ENCODE data around the gene FRMD5. TPM values are rescaled to one million over a fixed set of nuclear protein-coding genes. Genes with fewer than 3 reads are reported as not detected.

FRMD5 gene
- total and polyA plus RNA-seq, 2 experiments from 2014 or later, result 0.51 to 3.8 TPM

DNA sequence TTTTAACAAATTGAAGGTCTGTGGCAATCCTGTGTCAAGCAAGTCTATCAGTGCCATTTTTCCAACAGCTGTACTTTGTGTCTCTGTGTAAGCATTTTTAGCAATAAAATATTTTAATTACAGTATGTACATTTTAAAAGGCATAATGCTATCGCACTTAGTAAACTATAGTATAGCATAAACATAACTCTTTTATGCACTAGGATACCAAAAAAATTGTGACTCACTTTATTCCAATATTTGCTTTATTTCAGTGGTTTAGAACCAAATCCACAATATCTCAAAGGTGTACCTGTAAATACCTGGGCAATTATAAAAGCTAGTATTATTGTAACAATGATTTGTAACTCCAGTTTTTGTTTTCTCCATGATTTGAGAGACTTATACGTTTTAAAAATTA lies 46.5 kb downstream of the FRMD5 start:
- Histone ChIP-seq H3K4me1 (ENCODE audit: insufficient read depth) (no peaks in the 10 kb centered on the region), H3K9me2 (replicated peaks; ENCODE audit: insufficient read depth) (no peaks in the 10 kb centered on the region), H3K4me2 (no peak overlapping the region), H3K27me3 (no peaks in the 10 kb centered on the region), H4K20me1 (ENCODE audit: insufficient read depth, poor library complexity, severe bottlenecking) (no peaks in the 10 kb centered on the region), H3K4me3 (no peak overlapping the region), H3K79me2 (no peaks in the 10 kb centered on the region), H3K27ac (no peak overlapping the region), H3K9me3 (ENCODE audit: low read depth) (no peaks in the 10 kb centered on the region), H3K36me3 (replicated peaks; ENCODE audit: insufficient read depth, low read depth) (no peaks in the 10 kb centered on the region), H2AFZ (no peak overlapping the region)
- DNase-seq (ENCODE audit: low spot score), result no peak
- WGBS (ENCODE audit: low lambda C conversion rate, missing lambda C conversion rate), result 76% methylated on average over 2 of the region's 2 CpGs
- TF ChIP-seq, protein P1, sequence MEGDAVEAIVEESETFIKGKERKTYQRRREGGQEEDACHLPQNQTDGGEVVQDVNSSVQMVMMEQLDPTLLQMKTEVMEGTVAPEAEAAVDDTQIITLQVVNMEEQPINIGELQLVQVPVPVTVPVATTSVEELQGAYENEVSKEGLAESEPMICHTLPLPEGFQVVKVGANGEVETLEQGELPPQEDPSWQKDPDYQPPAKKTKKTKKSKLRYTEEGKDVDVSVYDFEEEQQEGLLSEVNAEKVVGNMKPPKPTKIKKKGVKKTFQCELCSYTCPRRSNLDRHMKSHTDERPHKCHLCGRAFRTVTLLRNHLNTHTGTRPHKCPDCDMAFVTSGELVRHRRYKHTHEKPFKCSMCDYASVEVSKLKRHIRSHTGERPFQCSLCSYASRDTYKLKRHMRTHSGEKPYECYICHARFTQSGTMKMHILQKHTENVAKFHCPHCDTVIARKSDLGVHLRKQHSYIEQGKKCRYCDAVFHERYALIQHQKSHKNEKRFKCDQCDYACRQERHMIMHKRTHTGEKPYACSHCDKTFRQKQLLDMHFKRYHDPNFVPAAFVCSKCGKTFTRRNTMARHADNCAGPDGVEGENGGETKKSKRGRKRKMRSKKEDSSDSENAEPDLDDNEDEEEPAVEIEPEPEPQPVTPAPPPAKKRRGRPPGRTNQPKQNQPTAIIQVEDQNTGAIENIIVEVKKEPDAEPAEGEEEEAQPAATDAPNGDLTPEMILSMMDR (IDR thresholded peaks at IDR 0.05; ENCODE audit: poor library complexity), result no peak
- TF ChIP-seq EZH2phosphoT487 (IDR thresholded peaks at IDR 0.05; ENCODE audit: low read depth, severe bottlenecking, unreplicated experiment) (no peak), EZH2 (IDR thresholded peaks at IDR 0.05; ENCODE audit: borderline replicate concordance) (no peak)

GRCh38 chr15:44147636-44148035 lies 47.4 kb downstream of the FRMD5 start:
- Histone ChIP-seq H3K9me3 (ENCODE audit: low read depth) (no peaks in the 10 kb centered on the region), H3K4me3 (no peak overlapping the region), H3K4me2 (no peak overlapping the region), H4K20me1 (ENCODE audit: insufficient read depth, poor library complexity, severe bottlenecking) (no peaks in the 10 kb centered on the region), H3K79me2 (no peaks in the 10 kb centered on the region), H3K4me1 (ENCODE audit: insufficient read depth) (no peaks in the 10 kb centered on the region), H3K27ac (no peak overlapping the region), H2AFZ (no peak overlapping the region), H3K36me3 (replicated peaks; ENCODE audit: insufficient read depth, low read depth) (no peaks in the 10 kb centered on the region), H3K9me2 (replicated peaks; ENCODE audit: insufficient read depth) (no peaks in the 10 kb centered on the region), H3K27me3 (no peaks in the 10 kb centered on the region)
- DNase-seq (ENCODE audit: low spot score), result no peak
- TF ChIP-seq EZH2phosphoT487 (IDR thresholded peaks at IDR 0.05; ENCODE audit: low read depth, severe bottlenecking, unreplicated experiment) (no peak), EZH2 (IDR thresholded peaks at IDR 0.05; ENCODE audit: borderline replicate concordance) (no peak)
- TF ChIP-seq, protein P1 (IDR thresholded peaks at IDR 0.05; ENCODE audit: poor library complexity), result no peak

GRCh38 chr15:44145495-44145894 lies 49.6 kb downstream of the FRMD5 start:
- no peaks in the 10 kb centered on the region for H4K20me1 ChIP-seq (ENCODE audit: insufficient read depth, poor library complexity, severe bottlenecking)
- H3K9me2 ChIP-seq (replicated peaks; ENCODE audit: insufficient read depth), result no peaks in the 10 kb centered on the region
- no peak for DNase-seq (ENCODE audit: low spot score)
- no peaks in the 10 kb centered on the region for H3K27me3 ChIP-seq
- no peak overlapping the region for H3K4me2 ChIP-seq
- no peak for TF ChIP-seq EZH2phosphoT487 (IDR thresholded peaks at IDR 0.05; ENCODE audit: low read depth, severe bottlenecking, unreplicated experiment)
- TF ChIP-seq, protein P1 (IDR thresholded peaks at IDR 0.05; ENCODE audit: poor library complexity), result no peak
- TF ChIP-seq EZH2 (IDR thresholded peaks at IDR 0.05; ENCODE audit: borderline replicate concordance), result no peak
- no peaks in the 10 kb centered on the region for H3K79me2 ChIP-seq
- no peak overlapping the region for H3K27ac ChIP-seq
- 81% methylated on average over 3 of the region's 3 CpGs for WGBS (ENCODE audit: low lambda C conversion rate, missing lambda C conversion rate)
- H2AFZ ChIP-seq, result no peak overlapping the region
- H3K36me3 ChIP-seq (replicated peaks; ENCODE audit: insufficient read depth, low read depth), result no peaks in the 10 kb centered on the region
- H3K4me1 ChIP-seq (ENCODE audit: insufficient read depth), result no peaks in the 10 kb centered on the region
- H3K9me3 ChIP-seq (ENCODE audit: low read depth), result no peaks in the 10 kb centered on the region
- H3K4me3 ChIP-seq, result no peak overlapping the region

DNA sequence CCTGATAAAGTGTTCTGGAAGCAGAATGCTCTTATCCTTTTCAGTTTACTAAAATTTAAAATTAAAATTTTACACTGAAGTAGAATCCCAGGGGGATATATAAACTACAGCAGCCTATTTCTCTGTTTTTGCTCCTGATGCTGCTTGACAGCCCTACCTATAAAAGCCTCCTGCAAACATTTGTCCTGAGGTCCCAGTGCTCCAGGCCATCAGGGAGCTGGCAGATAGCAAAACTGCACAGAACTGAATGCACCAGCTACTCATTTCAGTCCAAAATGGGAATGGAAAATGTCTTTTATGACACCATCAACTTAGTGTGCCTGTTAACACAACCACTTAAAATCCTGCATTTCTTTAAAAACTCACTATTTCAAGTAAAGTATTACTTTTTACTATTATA lies 50.1 kb downstream of the FRMD5 start:
- H3K27me3 ChIP-seq, result no peaks in the 10 kb centered on the region
- H3K4me2 ChIP-seq, result no peak overlapping the region
- no peaks in the 10 kb centered on the region for H3K36me3 ChIP-seq (replicated peaks; ENCODE audit: insufficient read depth, low read depth)
- no peak overlapping the region for H3K4me3 ChIP-seq
- H3K9me3 ChIP-seq (ENCODE audit: low read depth), result no peaks in the 10 kb centered on the region
- H4K20me1 ChIP-seq (ENCODE audit: insufficient read depth, poor library complexity, severe bottlenecking), result no peaks in the 10 kb centered on the region
- H3K27ac ChIP-seq, result no peak overlapping the region
- no peak overlapping the region for H2AFZ ChIP-seq
- DNase-seq (ENCODE audit: low spot score), result no peak
- H3K79me2 ChIP-seq, result no peaks in the 10 kb centered on the region
- TF ChIP-seq EZH2 (IDR thresholded peaks at IDR 0.05; ENCODE audit: borderline replicate concordance) (no peak), EZH2phosphoT487 (IDR thresholded peaks at IDR 0.05; ENCODE audit: low read depth, severe bottlenecking, unreplicated experiment) (no peak)
- TF ChIP-seq, protein P1 (IDR thresholded peaks at IDR 0.05; ENCODE audit: poor library complexity), result no peak
- no peaks in the 10 kb centered on the region for H3K9me2 ChIP-seq (replicated peaks; ENCODE audit: insufficient read depth)
- H3K4me1 ChIP-seq (ENCODE audit: insufficient read depth), result no peaks in the 10 kb centered on the region
